Esophagus squamous epithelium (tissue), 5 donors: ENCODE data around the gene ENPP1. TPM values are rescaled to one million over a fixed set of nuclear protein-coding genes. Genes with fewer than 3 reads are reported as not detected.

Source experiments
- DNase-seq: peaks from one replicate; lab custom pipeline; 2025; lab: John Stamatoyannopoulos, UW
- H3K27ac ChIP-seq, 4 donors: fragments of 200-600 bp; sonication (generic); one replicate each; pipeline ENCODE4 v1.5.1; 2016 to 2019; ENCODE audit warnings: mild to moderate bottlenecking in 1 of 4
- H3K27me3 ChIP-seq, 4 donors: fragments of 200-600 bp; sonication (generic); 1 replicate in 3 of 4; 2 replicates in 1 of 4; pipeline versions ENCODE4 v1.5.1 to v1.6.0; 2017 to 2021; ENCODE audit warnings: antibody characterized with exemption in 1 of 4
- H3K36me3 ChIP-seq, 3 donors: fragments of 200-600 bp; sonication (generic); one replicate each; pipeline ENCODE4 v1.5.1; 2016 to 2019
- H3K4me1 ChIP-seq, 3 donors: fragments of 200-600 bp; sonication (generic); one replicate each; pipeline ENCODE4 v1.5.1; 2017 to 2019
- H3K4me3 ChIP-seq, 4 donors: fragments of 200-600 bp; sonication (generic); 1 replicate in 3 of 4; 2 replicates in 1 of 4; pipeline ENCODE4 v1.5.1; 2016 to 2019; ENCODE audit warnings: mild to moderate bottlenecking in 2 of 4, moderate library complexity in 1 of 4
- H3K9me3 ChIP-seq, 3 donors: fragments of 200-600 bp; sonication (generic); one replicate each; pipeline ENCODE4 v1.5.1; 2016 to 2019
- CTCF ChIP-seq, 6 experiments: fragments of 450-650 bp in 4 of 6; fragments of 200-600 bp in 2 of 6; sonication (generic) in 2 of 6; IDR thresholded peaks; one replicate each; pipeline ENCODE4 v1.5.1; 2016 to 2019; ENCODE audit warnings: antibody characterized with exemption in 6 of 6, mild to moderate bottlenecking in 4 of 6, moderate library complexity in 4 of 6
- POLR2A ChIP-seq, 4 donors: fragments of 450-650 bp; IDR thresholded peaks; one replicate each; pipeline ENCODE4 v1.6.1; 2017; ENCODE audit warnings: antibody characterized with exemption in 4 of 4, mild to moderate bottlenecking in 4 of 4, moderate library complexity in 3 of 4
- WGBS, 2 donors: methylation state at CpG; one replicate each; pipeline ENCODE4 v1.1.5; 2018; 5-methylcytosine and 5-hydroxymethylcytosine counted together
- intact Hi-C: fragments of 100-400 bp; cut with DNase I; formaldehyde crosslinking; loops from one replicate; pipeline ENCODE4 v1.15.0; 2022
- total RNA-seq, 4 donors: library from RNA; depleted of rRNA; stranded (reverse); fragments of >200 nt; gene quantifications; one replicate each; pipeline ENCODE4 v1.1.0, GENCODE V29; 2016
- donor health status: DM: yes; HTN: yes; CAD: no.

The ENPP1 gene
- total RNA-seq, 4 donors from 2014 or later: 0.76 to 12.6 (median 3.2) TPM

- H3K4me1 ChIP-seq: peaks cover 0 to 16% (median 5%) of the 10 kb centered on the region in 3 donors
- peak in 1 of 6 experiments; percentile 25 for TF ChIP-seq CTCF (IDR thresholded peaks at IDR 0.05)
- TF ChIP-seq POLR2A (IDR thresholded peaks at IDR 0.05): no peak
- 3 to 10% methylated on average over 11 to 17 of the region's 17 CpGs for WGBS, 2 donors
- no peaks in the 10 kb centered on the region for H3K36me3 ChIP-seq
- H3K9me3 ChIP-seq: no peaks in the 10 kb centered on the region
- DNase-seq: no peak
- H3K27ac ChIP-seq: peak overlapping the region in 3 of 4 donors; percentile 50 to 84 (median 81)
- H3K4me3 ChIP-seq: peak overlapping the region; percentile 27 to 80 (median 58)
- peaks cover 0 to 30% (median 0%) of the 10 kb centered on the region in 4 donors for H3K27me3 ChIP-seq
- intact Hi-C loops: no loop called here
Measured at GRCh38 chr6:131807321-131807643, 538 bp upstream of the ENPP1 start.

GRCh38 chr6:131808460-131809269 lies 845 bp downstream of the ENPP1 start:
- Histone ChIP-seq H3K4me1 (peaks cover 0 to 16% (median 5%) of the 10 kb centered on the region in 3 donors), H3K27ac (peak overlapping the region in 3 of 4 donors; percentile 65 to 84 (median 81)), H3K27me3 (peaks cover 0 to 30% (median 0%) of the 10 kb centered on the region in 4 donors), H3K9me3 (no peaks in the 10 kb centered on the region), H3K36me3 (no peaks in the 10 kb centered on the region), H3K4me3 (peak overlapping the region; percentile 46 to 80 (median 58))
- TF ChIP-seq CTCF (IDR thresholded peaks at IDR 0.05) (no peak), POLR2A (IDR thresholded peaks at IDR 0.05) (no peak)
- no peak for DNase-seq
- intact Hi-C loops: no loop called here
- WGBS, 2 donors: 39 to 45% methylated on average over 9 to 12 of the region's 12 CpGs

GRCh38 chr6:131811500-131811899 lies 3.7 kb downstream of the ENPP1 start:
- no peaks in the 10 kb centered on the region for H3K36me3 ChIP-seq
- H3K27me3 ChIP-seq: peaks cover 0 to 30% (median 0%) of the 10 kb centered on the region in 4 donors
- no peak for DNase-seq
- intact Hi-C loops: no loop called here
- H3K4me3 ChIP-seq: no peak overlapping the region
- H3K27ac ChIP-seq: no peak overlapping the region
- no peaks in the 10 kb centered on the region for H3K9me3 ChIP-seq
- peaks cover 0 to 16% (median 5%) of the 10 kb centered on the region in 3 donors for H3K4me1 ChIP-seq
- WGBS, 2 donors: 49 to 65% methylated on average over 3 of the region's 3 CpGs
- TF ChIP-seq CTCF (IDR thresholded peaks at IDR 0.05): no peak
- no peak for TF ChIP-seq POLR2A (IDR thresholded peaks at IDR 0.05)

GRCh38 chr6:131813991-131814390 lies 6.2 kb downstream of the ENPP1 start:
- Histone ChIP-seq H3K4me1 (no peaks in the 10 kb centered on the region), H3K9me3 (no peaks in the 10 kb centered on the region), H3K4me3 (no peak overlapping the region), H3K27ac (no peak overlapping the region), H3K27me3 (peaks cover 0 to 13% (median 0%) of the 10 kb centered on the region in 4 donors), H3K36me3 (no peaks in the 10 kb centered on the region)
- no peak for DNase-seq
- WGBS, 2 donors: 83 to 85% methylated on average over 3 of the region's 3 CpGs
- intact Hi-C loops: no loop called here
- TF ChIP-seq CTCF (IDR thresholded peaks at IDR 0.05) (no peak), POLR2A (IDR thresholded peaks at IDR 0.05) (no peak)

- intact Hi-C loops: no loop called here
- no peaks in the 10 kb centered on the region for H3K36me3 ChIP-seq
- no peak overlapping the region for H3K4me3 ChIP-seq
- no peak for TF ChIP-seq CTCF (IDR thresholded peaks at IDR 0.05)
- no peak for TF ChIP-seq POLR2A (IDR thresholded peaks at IDR 0.05)
- no peaks in the 10 kb centered on the region for H3K27me3 ChIP-seq
- DNase-seq: no peak
- WGBS, 2 donors: 59 to 71% methylated on average over 1 of the region's 1 CpG
- no peaks in the 10 kb centered on the region for H3K9me3 ChIP-seq
- H3K27ac ChIP-seq: no peak overlapping the region
- H3K4me1 ChIP-seq: no peaks in the 10 kb centered on the region
Measured at GRCh38 chr6:131816869-131817268, 9.0 kb downstream of the ENPP1 start.
